ENCODE data around the gene FOXN1.

Gene FOXN1

GRCh38 chr17:28480278-28480677 is 25.9 kb upstream of the FOXN1 start:
- no peak overlapping the region for H3K4me3 ChIP-seq (ENCODE audit: insufficient read depth, low read length, poor library complexity, severe bottlenecking)
- H3K36me3 ChIP-seq (ENCODE audit: low read length), result no peaks in the 10 kb centered on the region
- no peaks in the 10 kb centered on the region for H3K79me2 ChIP-seq (ENCODE audit: insufficient read depth, low read length)
- H3K9me2 ChIP-seq (replicated peaks; ENCODE audit: insufficient read depth, low read length), result no peaks in the 10 kb centered on the region
- H3K9ac ChIP-seq (ENCODE audit: low read length), result no peak overlapping the region
- no peak overlapping the region for H3K27ac ChIP-seq (ENCODE audit: low read depth, low read length)
- no peak overlapping the region for H2AFZ ChIP-seq (ENCODE audit: low read depth, low read length, severe bottlenecking)
- no peaks in the 10 kb centered on the region for H3K27me3 ChIP-seq (ENCODE audit: low read length)
- H3K9me3 ChIP-seq (ENCODE audit: insufficient read depth, low read length), result no peaks in the 10 kb centered on the region
- H3F3A ChIP-seq (ENCODE audit: insufficient read depth), result no peaks in the 10 kb centered on the region
- H4K20me1 ChIP-seq (ENCODE audit: low read depth, low read length), result no peaks in the 10 kb centered on the region
- H3K4me2 ChIP-seq (ENCODE audit: low read depth, low read length, poor library complexity, severe bottlenecking), result no peak overlapping the region
- TF ChIP-seq EZH2phosphoT487 (conservative IDR thresholded peaks at IDR 0.05; ENCODE audit: low read length), result no peak
- TF ChIP-seq, protein P1, sequence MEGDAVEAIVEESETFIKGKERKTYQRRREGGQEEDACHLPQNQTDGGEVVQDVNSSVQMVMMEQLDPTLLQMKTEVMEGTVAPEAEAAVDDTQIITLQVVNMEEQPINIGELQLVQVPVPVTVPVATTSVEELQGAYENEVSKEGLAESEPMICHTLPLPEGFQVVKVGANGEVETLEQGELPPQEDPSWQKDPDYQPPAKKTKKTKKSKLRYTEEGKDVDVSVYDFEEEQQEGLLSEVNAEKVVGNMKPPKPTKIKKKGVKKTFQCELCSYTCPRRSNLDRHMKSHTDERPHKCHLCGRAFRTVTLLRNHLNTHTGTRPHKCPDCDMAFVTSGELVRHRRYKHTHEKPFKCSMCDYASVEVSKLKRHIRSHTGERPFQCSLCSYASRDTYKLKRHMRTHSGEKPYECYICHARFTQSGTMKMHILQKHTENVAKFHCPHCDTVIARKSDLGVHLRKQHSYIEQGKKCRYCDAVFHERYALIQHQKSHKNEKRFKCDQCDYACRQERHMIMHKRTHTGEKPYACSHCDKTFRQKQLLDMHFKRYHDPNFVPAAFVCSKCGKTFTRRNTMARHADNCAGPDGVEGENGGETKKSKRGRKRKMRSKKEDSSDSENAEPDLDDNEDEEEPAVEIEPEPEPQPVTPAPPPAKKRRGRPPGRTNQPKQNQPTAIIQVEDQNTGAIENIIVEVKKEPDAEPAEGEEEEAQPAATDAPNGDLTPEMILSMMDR (IDR thresholded peaks at IDR 0.05; ENCODE audit: insufficient read depth, low read length, poor library complexity, severe bottlenecking), result no peak

GRCh38 chr17:28480799-28481571 is 25.2 kb upstream of the FOXN1 start:
- Histone ChIP-seq H3K36me3 (ENCODE audit: low read length) (no peaks in the 10 kb centered on the region), H3K79me2 (ENCODE audit: insufficient read depth, low read length) (no peaks in the 10 kb centered on the region), H3K9me2 (replicated peaks; ENCODE audit: insufficient read depth, low read length) (no peaks in the 10 kb centered on the region), H2AFZ (ENCODE audit: low read depth, low read length, severe bottlenecking) (no peak overlapping the region), H4K20me1 (ENCODE audit: low read depth, low read length) (no peaks in the 10 kb centered on the region), H3K27me3 (ENCODE audit: low read length) (no peaks in the 10 kb centered on the region), H3F3A (ENCODE audit: insufficient read depth) (no peaks in the 10 kb centered on the region), H3K4me2 (ENCODE audit: low read depth, low read length, poor library complexity, severe bottlenecking) (no peak overlapping the region), H3K4me3 (ENCODE audit: insufficient read depth, low read length, poor library complexity, severe bottlenecking) (no peak overlapping the region), H3K27ac (ENCODE audit: low read depth, low read length) (no peak overlapping the region), H3K9ac (ENCODE audit: low read length) (no peak overlapping the region), H3K9me3 (ENCODE audit: insufficient read depth, low read length) (no peaks in the 10 kb centered on the region)
- TF ChIP-seq EZH2phosphoT487 (conservative IDR thresholded peaks at IDR 0.05; ENCODE audit: low read length), result no peak
- TF ChIP-seq, protein P1 (IDR thresholded peaks at IDR 0.05; ENCODE audit: insufficient read depth, low read length, poor library complexity, severe bottlenecking), result no peak

DNA sequence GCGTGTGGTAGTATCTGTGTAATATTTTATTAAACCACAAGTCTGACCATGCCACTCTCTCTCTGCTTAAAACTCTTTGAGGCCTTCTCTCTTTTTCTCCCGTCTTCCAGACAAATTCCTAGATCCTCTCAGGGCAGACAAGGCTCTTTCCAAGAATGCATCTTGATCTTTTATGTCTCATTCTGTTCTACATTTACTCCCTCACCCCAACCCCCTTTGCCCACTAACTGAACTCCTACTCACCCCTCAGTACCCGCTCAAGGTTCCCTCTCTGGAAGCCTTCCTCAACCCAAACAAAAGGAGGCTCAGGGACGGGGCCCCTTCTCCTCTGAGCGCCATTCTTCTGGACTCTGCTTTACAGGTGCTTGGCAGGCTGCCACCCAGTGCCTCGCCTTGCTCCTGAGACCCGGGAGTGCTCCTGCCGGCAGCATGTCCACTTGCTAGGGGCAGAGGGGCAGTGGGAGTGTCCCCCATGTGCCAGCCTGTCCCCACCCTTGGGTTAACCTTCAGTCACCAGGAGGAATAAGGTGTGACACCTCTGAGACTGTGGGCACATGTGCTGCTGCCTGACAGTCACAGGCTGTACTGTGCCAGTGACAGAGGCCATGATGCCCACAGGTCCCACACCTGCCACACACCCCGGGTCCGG is 23.5 kb upstream of the FOXN1 start:
- Histone ChIP-seq H3K9me2 (replicated peaks; ENCODE audit: insufficient read depth, low read length) (no peaks in the 10 kb centered on the region), H3K79me2 (ENCODE audit: insufficient read depth, low read length) (no peaks in the 10 kb centered on the region), H2AFZ (ENCODE audit: low read depth, low read length, severe bottlenecking) (no peak overlapping the region), H3K4me2 (ENCODE audit: low read depth, low read length, poor library complexity, severe bottlenecking) (no peak overlapping the region), H3K4me3 (ENCODE audit: insufficient read depth, low read length, poor library complexity, severe bottlenecking) (no peak overlapping the region), H3K36me3 (ENCODE audit: low read length) (no peaks in the 10 kb centered on the region), H3K27ac (ENCODE audit: low read depth, low read length) (no peak overlapping the region), H3F3A (ENCODE audit: insufficient read depth) (no peaks in the 10 kb centered on the region), H3K27me3 (ENCODE audit: low read length) (no peaks in the 10 kb centered on the region), H3K9me3 (ENCODE audit: insufficient read depth, low read length) (no peaks in the 10 kb centered on the region), H4K20me1 (ENCODE audit: low read depth, low read length) (no peaks in the 10 kb centered on the region), H3K9ac (ENCODE audit: low read length) (no peak overlapping the region)
- no peak for TF ChIP-seq EZH2phosphoT487 (conservative IDR thresholded peaks at IDR 0.05; ENCODE audit: low read length)
- TF ChIP-seq, protein P1 (IDR thresholded peaks at IDR 0.05; ENCODE audit: insufficient read depth, low read length, poor library complexity, severe bottlenecking), result no peak
